Measurements from ENCODE around the gene IQSEC1.

DNA sequence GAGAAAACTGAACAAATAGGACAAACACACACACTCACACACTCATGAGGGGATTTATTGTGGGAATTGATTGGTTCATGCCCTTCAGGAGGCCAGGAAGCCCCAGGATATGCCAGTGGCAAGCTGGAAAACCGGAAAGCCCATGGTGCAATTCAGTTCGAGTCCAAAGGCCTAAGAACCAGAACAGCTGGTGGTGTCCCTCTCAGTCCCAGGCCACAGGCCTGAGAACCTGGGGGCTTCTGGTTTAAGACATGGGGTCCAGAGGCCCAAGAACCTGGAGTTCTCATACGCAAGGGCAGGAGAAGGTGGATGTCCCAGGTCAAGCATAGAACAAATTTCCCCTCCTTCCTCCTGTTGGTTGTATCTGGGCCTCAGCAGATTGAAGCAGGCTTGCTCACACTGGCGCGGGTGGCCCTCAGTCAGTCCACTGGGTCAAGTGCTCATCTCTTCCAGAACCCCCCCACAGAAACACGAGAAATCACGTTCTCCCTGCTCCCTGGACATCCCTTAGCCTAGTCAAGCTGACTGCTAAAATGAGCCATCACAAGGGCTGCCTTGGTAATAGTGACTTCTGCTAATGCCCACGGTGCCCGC is 181.7 kb downstream of the IQSEC1 start:
- TF ChIP-seq, protein P1, sequence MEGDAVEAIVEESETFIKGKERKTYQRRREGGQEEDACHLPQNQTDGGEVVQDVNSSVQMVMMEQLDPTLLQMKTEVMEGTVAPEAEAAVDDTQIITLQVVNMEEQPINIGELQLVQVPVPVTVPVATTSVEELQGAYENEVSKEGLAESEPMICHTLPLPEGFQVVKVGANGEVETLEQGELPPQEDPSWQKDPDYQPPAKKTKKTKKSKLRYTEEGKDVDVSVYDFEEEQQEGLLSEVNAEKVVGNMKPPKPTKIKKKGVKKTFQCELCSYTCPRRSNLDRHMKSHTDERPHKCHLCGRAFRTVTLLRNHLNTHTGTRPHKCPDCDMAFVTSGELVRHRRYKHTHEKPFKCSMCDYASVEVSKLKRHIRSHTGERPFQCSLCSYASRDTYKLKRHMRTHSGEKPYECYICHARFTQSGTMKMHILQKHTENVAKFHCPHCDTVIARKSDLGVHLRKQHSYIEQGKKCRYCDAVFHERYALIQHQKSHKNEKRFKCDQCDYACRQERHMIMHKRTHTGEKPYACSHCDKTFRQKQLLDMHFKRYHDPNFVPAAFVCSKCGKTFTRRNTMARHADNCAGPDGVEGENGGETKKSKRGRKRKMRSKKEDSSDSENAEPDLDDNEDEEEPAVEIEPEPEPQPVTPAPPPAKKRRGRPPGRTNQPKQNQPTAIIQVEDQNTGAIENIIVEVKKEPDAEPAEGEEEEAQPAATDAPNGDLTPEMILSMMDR (IDR thresholded peaks at IDR 0.05; ENCODE audit: insufficient read depth, low read depth, low read length), result no peak
- no peak for TF ChIP-seq EZH2 (IDR thresholded peaks at IDR 0.05; ENCODE audit: insufficient read depth, low read length)
